ENCODE results near the gene HELT. TPM values are rescaled to one million over a fixed set of nuclear protein-coding genes. Genes with fewer than 3 reads are reported as not detected.

The HELT gene
- total and polyA plus RNA-seq, 10 of the 15 experiments (the other 5 are each of a cell fraction or from before 2014, with no cell fraction given), result not detected

DNA sequence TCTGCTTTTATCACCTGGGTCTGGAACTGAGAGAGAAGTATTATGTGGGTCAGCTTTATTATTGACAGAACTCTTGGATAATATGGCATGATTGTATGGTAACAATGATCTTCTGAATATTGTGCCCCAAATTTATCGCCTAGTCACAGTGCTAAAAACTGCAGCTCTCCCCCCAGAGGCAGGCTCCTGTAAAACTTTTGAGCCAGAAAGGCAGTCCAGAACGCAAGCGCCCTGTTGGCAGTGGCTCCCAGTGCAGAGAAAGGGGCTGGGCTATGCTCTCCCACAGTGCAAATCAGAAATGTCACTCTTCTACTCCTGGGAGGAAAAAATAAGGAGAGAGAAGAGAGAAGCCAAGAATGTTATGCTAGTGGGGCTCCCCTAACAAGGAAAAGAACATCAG lies 50.5 kb downstream of the HELT start (continued):
- TF ChIP-seq FOXK2 (IDR thresholded peaks at IDR 0.05), result no peak

Other genes starting within 250 kb of the HELT start
- gene ACSL1, start 192.5 kb upstream of the HELT start, total RNA-seq (2014; rRNA removed), result 58.3 and 62.9 TPM in 2 replicates
- gene ACSL1, start 192.5 kb upstream of the HELT start, total RNA-seq (2014; rRNA removed; fragmentation: Illumina TruSeq; extraction: Trizol), result 63.8 and 65.6 TPM in 2 replicates
- gene ACSL1, start 192.5 kb upstream of the HELT start, total RNA-seq (2021), result 59.5 and 63.2 TPM in 2 replicates
- gene ACSL1, start 192.5 kb upstream of the HELT start, polyA plus RNA-seq (2011; rRNA removed), result 60.2 and 72.4 TPM in 2 replicates
- 68.1 and 81.7 TPM in 2 replicates for gene ACSL1, start 192.5 kb upstream of the HELT start, polyA plus RNA-seq (2014; fragmentation: Illumina TruSeq; extraction: Trizol)
- gene ACSL1, start 192.5 kb upstream of the HELT start, polyA plus RNA-seq (2014; fragmentation: Nextera tagmentation; extraction: Ambion mirVana), result 10 to 100 TPM; 30.7 to 32.6 TPM
- 44.4 and 47.0 TPM in 2 replicates for gene ACSL1, start 192.5 kb upstream of the HELT start, polyA plus RNA-seq (2014; rRNA removed)
- gene ACSL1, start 192.5 kb upstream of the HELT start, polyA plus RNA-seq (2016; fragmentation: Nextera tagmentation; extraction: Ambion mirVana), result 10 to 100 TPM; 53.8 to 59.0 TPM
- gene SLC25A4, start 124.8 kb downstream of the HELT start, total RNA-seq (2014; rRNA removed), result 41.5 and 42.9 TPM in 2 replicates
- 21.3 and 21.4 TPM in 2 replicates for gene SLC25A4, start 124.8 kb downstream of the HELT start, total RNA-seq (2014; rRNA removed; fragmentation: Illumina TruSeq; extraction: Trizol)
- 45.0 and 45.4 TPM in 2 replicates for gene SLC25A4, start 124.8 kb downstream of the HELT start, total RNA-seq (2021)
- 12.0 and 12.6 TPM in 2 replicates for gene SLC25A4, start 124.8 kb downstream of the HELT start, polyA plus RNA-seq (2011; rRNA removed)
- gene SLC25A4, start 124.8 kb downstream of the HELT start, polyA plus RNA-seq (2014; fragmentation: Illumina TruSeq; extraction: Trizol), result 14.7 and 21.0 TPM in 2 replicates
- gene SLC25A4, start 124.8 kb downstream of the HELT start, polyA plus RNA-seq (2014; fragmentation: Nextera tagmentation; extraction: Ambion mirVana), result 10 to 100 TPM; 17.4 to 35.9 TPM
- 40.5 and 40.9 TPM in 2 replicates for gene SLC25A4, start 124.8 kb downstream of the HELT start, polyA plus RNA-seq (2014; rRNA removed)
- 100 to 1,000 TPM; 156 to 161 TPM for gene SLC25A4, start 124.8 kb downstream of the HELT start, polyA plus RNA-seq (2016; fragmentation: Nextera tagmentation; extraction: Ambion mirVana)
- gene CFAP97, start 185.5 kb downstream of the HELT start, total RNA-seq (2014; rRNA removed), result 27.2 and 34.2 TPM in 2 replicates
- 62.7 TPM in 2 replicates for gene CFAP97, start 185.5 kb downstream of the HELT start, total RNA-seq (2014; rRNA removed; fragmentation: Illumina TruSeq; extraction: Trizol)
- gene CFAP97, start 185.5 kb downstream of the HELT start, total RNA-seq (2021), result 49.1 and 50.4 TPM in 2 replicates
- gene CFAP97, start 185.5 kb downstream of the HELT start, polyA plus RNA-seq (2011; rRNA removed), result 29.9 and 43.1 TPM in 2 replicates
- gene CFAP97, start 185.5 kb downstream of the HELT start, polyA plus RNA-seq (2014; fragmentation: Illumina TruSeq; extraction: Trizol), result 48.9 and 64.2 TPM in 2 replicates
- gene CFAP97, start 185.5 kb downstream of the HELT start, polyA plus RNA-seq (2014; fragmentation: Nextera tagmentation; extraction: Ambion mirVana), result 10 to 100 TPM; 27.2 to 47.5 TPM
- gene CFAP97, start 185.5 kb downstream of the HELT start, polyA plus RNA-seq (2014; rRNA removed), result 21.7 and 26.4 TPM in 2 replicates
- gene CFAP97, start 185.5 kb downstream of the HELT start, polyA plus RNA-seq (2016; fragmentation: Nextera tagmentation; extraction: Ambion mirVana), result 10 to 100 TPM; 48.5 to 50.8 TPM
- 82.0 and 107 TPM in 2 replicates for gene SNX25, start 191.1 kb downstream of the HELT start, total RNA-seq (2014; rRNA removed)
- gene SNX25, start 191.1 kb downstream of the HELT start, total RNA-seq (2014; rRNA removed; fragmentation: Illumina TruSeq; extraction: Trizol), result 115 and 117 TPM in 2 replicates
- gene SNX25, start 191.1 kb downstream of the HELT start, total RNA-seq (2021), result 106 and 108 TPM in 2 replicates
- 66.6 and 90.3 TPM in 2 replicates for gene SNX25, start 191.1 kb downstream of the HELT start, polyA plus RNA-seq (2011; rRNA removed)
- 93.0 and 116 TPM in 2 replicates for gene SNX25, start 191.1 kb downstream of the HELT start, polyA plus RNA-seq (2014; fragmentation: Illumina TruSeq; extraction: Trizol)
- 10 to 100 TPM; 19.6 to 27.8 TPM for gene SNX25, start 191.1 kb downstream of the HELT start, polyA plus RNA-seq (2014; fragmentation: Nextera tagmentation; extraction: Ambion mirVana)
- gene SNX25, start 191.1 kb downstream of the HELT start, polyA plus RNA-seq (2014; rRNA removed), result 49.6 and 59.1 TPM in 2 replicates
- 10 to 100 TPM; 11.2 to 47.1 TPM for gene SNX25, start 191.1 kb downstream of the HELT start, polyA plus RNA-seq (2016; fragmentation: Nextera tagmentation; extraction: Ambion mirVana)

All from GM12878 (cell line).